K562 (cell line): ENCODE measurements around the gene CDC14A. TPM values are rescaled to one million over a fixed set of nuclear protein-coding genes. Genes with fewer than 3 reads are reported as not detected.

Experiments
- ARID1B ChIP-seq: fragments of 450-650 bp; IDR thresholded peaks from 2 replicates; pipeline ENCODE4 v1.6.1; 2016; ENCODE audit warnings: antibody characterized with exemption, mild to moderate bottlenecking, inconsistent platforms
- CCNT2 ChIP-seq: IDR thresholded peaks from 2 replicates; pipeline ENCODE4 v1.6.1; 2011; ENCODE audit warnings: borderline replicate concordance, low read depth, mild to moderate bottlenecking, moderate library complexity, mixed read lengths, low read length; ENCODE audit not compliant: insufficient read length; ENCODE audit errors: extremely low read depth
- HNRNPL ChIP-seq: fragments of 200-400 bp; formaldehyde crosslinking; IDR thresholded peaks from 2 replicates; pipeline ENCODE4 v1.6.1; 2017; ENCODE audit warnings: low read depth, mild to moderate bottlenecking, low read length
- HOXB6 ChIP-seq: fragments of 250-450 bp; sonication (Bioruptor Pico); IDR thresholded peaks from 2 replicates; pipeline ENCODE4 v1.5.1; 2022; ENCODE audit warnings: mild to moderate bottlenecking, borderline replicate concordance
- JUN ChIP-seq, 2 experiments: sonication (generic) in 1 of 2; formaldehyde crosslinking in 1 of 2; IDR thresholded peaks; 2 replicates each; pipeline versions ENCODE4 v1.6.1 to v1.8.0; 2012 to 2022; ENCODE audit warnings: borderline replicate concordance in 2 of 2, mild to moderate bottlenecking in 2 of 2, improper control_type of control experiment in 1 of 2, low read depth in 1 of 2, low read length in 1 of 2, missing genetic modification reagents in 1 of 2
- MBD2 ChIP-seq: sonication (generic); IDR thresholded peaks from 2 replicates; pipeline ENCODE4 v1.6.1; 2016; ENCODE audit warnings: low read depth, borderline replicate concordance
- MED1 ChIP-seq: sonication (generic); formaldehyde crosslinking; IDR thresholded peaks from 2 replicates; pipeline ENCODE4 v1.8.1; 2023; ENCODE audit warnings: missing genetic modification reagents, borderline replicate concordance
- SLC30A9 ChIP-seq: fragments of 250-450 bp; sonication (Bioruptor Pico); IDR thresholded peaks from 2 replicates; pipeline ENCODE4 v1.8.0; 2022; ENCODE audit warnings: mild to moderate bottlenecking, moderate library complexity
- VEZF1 ChIP-seq: fragments of 200-800 bp; sonication (Bioruptor generic); IDR thresholded peaks from 2 replicates; pipeline ENCODE4 v1.6.1; 2017; ENCODE audit warnings: missing genetic modification characterization, missing compliant biosample characterization
- ZNF121 ChIP-seq: sonication (generic); formaldehyde crosslinking; conservative IDR thresholded peaks from 2 replicates; pipeline ENCODE4 v1.8.0; 2022; ENCODE audit warnings: missing genetic modification reagents
- ZNF217 ChIP-seq: sonication (generic); formaldehyde crosslinking; IDR thresholded peaks from 2 replicates; pipeline ENCODE4 v1.8.0; 2022; ENCODE audit warnings: mild to moderate bottlenecking, missing genetic modification reagents
- ZNF764 ChIP-seq: fragments of 250-450 bp; sonication (Bioruptor Pico); IDR thresholded peaks from 2 replicates; pipeline ENCODE4 v1.4.0; 2020; ENCODE audit warnings: low read depth, mild to moderate bottlenecking, moderate library complexity
- ZSCAN29 ChIP-seq: fragments of 450-650 bp; IDR thresholded peaks from 2 replicates; pipeline ENCODE4 v1.6.1; 2017
- polyA plus RNA-seq, 8 experiments: library from polyadenylated mRNA; depleted of rRNA in 4 of 8; stranded (reverse) in 5 of 8; unstranded in 3 of 8; fragments of >200 nt; fragmentation: Nextera tagmentation in 2 of 8; fragmentation: Illumina TruSeq in 1 of 8; extraction: Ambion mirVana in 2 of 8; extraction: Trizol in 1 of 8; gene quantifications; 2 replicates each; pipeline versions ENCODE4 v1.2.1 to v1.2.3, GENCODE V29; 2011 to 2014; ENCODE audit warnings: inconsistent platforms in 1 of 8, missing spikeins in 1 of 8
- total RNA-seq, 7 experiments: library from RNA; depleted of rRNA in 6 of 7; stranded (reverse); fragments of >200 nt in 6 of 7; fragmentation: Illumina TruSeq in 2 of 7; extraction: Trizol in 2 of 7; gene quantifications; 2 replicates each; pipeline versions ENCODE4 v1.2.1 to v1.2.3, GENCODE V29; 2011 to 2021; ENCODE audit warnings: low replicate concordance in 1 of 7
- TF ChIP-seq, protein P1 (sequence below): sonication (generic); formaldehyde crosslinking; IDR thresholded peaks from 2 replicates; pipeline ENCODE4 v1.8.0; 2022; ENCODE audit warnings: missing genetic modification reagents, mild to moderate bottlenecking, moderate library complexity, borderline replicate concordance
- TF ChIP-seq, protein P2 (sequence below): fragments of 450-650 bp; formaldehyde crosslinking; IDR thresholded peaks from 2 replicates; pipeline ENCODE4 v1.4.0; 2020; ENCODE audit warnings: mild to moderate bottlenecking, moderate library complexity
- TF ChIP-seq, protein P3 (sequence below): fragments of 450-650 bp; conservative IDR thresholded peaks from 2 replicates; pipeline ENCODE4 v1.6.1; 2016; ENCODE audit warnings: missing genetic modification characterization, low read depth, mild to moderate bottlenecking, missing compliant biosample characterization, moderate library complexity
- TF ChIP-seq, protein P4 (sequence below): fragments of 250-450 bp; sonication (Bioruptor Pico); IDR thresholded peaks from 2 replicates; pipeline ENCODE4 v1.4.0; 2020; ENCODE audit warnings: mild to moderate bottlenecking, moderate library complexity, borderline replicate concordance

Gene CDC14A
- total and polyA plus RNA-seq, 9 of the 15 experiments (the other 6 are each of a cell fraction or from before 2014, with no cell fraction given): 17.0 to 74.3 (median 33.4) TPM

- peak; percentile 75 for TF ChIP-seq MBD2
- peak; percentile 41; the same call in 1 of the 2 replicates for TF ChIP-seq JUN (IDR thresholded peaks at IDR 0.05; ENCODE audit: borderline replicate concordance, low read depth, low read length)
- no peak for TF ChIP-seq JUN (CRISPR knock-in tag; IDR thresholded peaks at IDR 0.05; ENCODE audit: borderline replicate concordance)
- TF ChIP-seq, protein P1, sequence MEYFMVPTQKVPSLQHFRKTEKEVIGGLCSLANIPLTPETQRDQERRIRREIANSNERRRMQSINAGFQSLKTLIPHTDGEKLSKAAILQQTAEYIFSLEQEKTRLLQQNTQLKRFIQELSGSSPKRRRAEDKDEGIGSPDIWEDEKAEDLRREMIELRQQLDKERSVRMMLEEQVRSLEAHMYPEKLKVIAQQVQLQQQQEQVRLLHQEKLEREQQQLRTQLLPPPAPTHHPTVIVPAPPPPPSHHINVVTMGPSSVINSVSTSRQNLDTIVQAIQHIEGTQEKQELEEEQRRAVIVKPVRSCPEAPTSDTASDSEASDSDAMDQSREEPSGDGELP (CRISPR knock-in tag): peak; percentile 67; the same call in 1 of the 2 replicates
- TF ChIP-seq ZNF121 (CRISPR knock-in tag): no peak
- TF ChIP-seq ARID1B: no peak
- TF ChIP-seq HNRNPL: peak; percentile 47; the same call in 1 of the 2 replicates
- TF ChIP-seq VEZF1 (CRISPR knock-in tag): no peak
- TF ChIP-seq, protein P2, sequence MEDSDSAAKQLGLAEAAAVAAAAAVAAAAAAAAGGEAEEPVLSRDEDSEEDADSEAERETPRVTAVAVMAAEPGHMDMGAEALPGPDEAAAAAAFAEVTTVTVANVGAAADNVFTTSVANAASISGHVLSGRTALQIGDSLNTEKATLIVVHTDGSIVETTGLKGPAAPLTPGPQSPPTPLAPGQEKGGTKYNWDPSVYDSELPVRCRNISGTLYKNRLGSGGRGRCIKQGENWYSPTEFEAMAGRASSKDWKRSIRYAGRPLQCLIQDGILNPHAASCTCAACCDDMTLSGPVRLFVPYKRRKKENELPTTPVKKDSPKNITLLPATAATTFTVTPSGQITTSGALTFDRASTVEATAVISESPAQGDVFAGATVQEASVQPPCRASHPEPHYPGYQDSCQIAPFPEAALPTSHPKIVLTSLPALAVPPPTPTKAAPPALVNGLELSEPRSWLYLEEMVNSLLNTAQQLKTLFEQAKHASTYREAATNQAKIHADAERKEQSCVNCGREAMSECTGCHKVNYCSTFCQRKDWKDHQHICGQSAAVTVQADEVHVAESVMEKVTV (CRISPR knock-in tag): no peak
- TF ChIP-seq HOXB6 (CRISPR knock-in tag): no peak
- TF ChIP-seq, protein P3, sequence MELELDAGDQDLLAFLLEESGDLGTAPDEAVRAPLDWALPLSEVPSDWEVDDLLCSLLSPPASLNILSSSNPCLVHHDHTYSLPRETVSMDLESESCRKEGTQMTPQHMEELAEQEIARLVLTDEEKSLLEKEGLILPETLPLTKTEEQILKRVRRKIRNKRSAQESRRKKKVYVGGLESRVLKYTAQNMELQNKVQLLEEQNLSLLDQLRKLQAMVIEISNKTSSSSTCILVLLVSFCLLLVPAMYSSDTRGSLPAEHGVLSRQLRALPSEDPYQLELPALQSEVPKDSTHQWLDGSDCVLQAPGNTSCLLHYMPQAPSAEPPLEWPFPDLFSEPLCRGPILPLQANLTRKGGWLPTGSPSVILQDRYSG (tag): peak; percentile 66; the same call in 1 of the 2 replicates
- TF ChIP-seq ZNF764 (CRISPR knock-in tag): no peak
- TF ChIP-seq ZNF217: no peak
- TF ChIP-seq ZSCAN29: no peak
- no peak for TF ChIP-seq SLC30A9 (CRISPR knock-in tag)
- TF ChIP-seq, protein P4, sequence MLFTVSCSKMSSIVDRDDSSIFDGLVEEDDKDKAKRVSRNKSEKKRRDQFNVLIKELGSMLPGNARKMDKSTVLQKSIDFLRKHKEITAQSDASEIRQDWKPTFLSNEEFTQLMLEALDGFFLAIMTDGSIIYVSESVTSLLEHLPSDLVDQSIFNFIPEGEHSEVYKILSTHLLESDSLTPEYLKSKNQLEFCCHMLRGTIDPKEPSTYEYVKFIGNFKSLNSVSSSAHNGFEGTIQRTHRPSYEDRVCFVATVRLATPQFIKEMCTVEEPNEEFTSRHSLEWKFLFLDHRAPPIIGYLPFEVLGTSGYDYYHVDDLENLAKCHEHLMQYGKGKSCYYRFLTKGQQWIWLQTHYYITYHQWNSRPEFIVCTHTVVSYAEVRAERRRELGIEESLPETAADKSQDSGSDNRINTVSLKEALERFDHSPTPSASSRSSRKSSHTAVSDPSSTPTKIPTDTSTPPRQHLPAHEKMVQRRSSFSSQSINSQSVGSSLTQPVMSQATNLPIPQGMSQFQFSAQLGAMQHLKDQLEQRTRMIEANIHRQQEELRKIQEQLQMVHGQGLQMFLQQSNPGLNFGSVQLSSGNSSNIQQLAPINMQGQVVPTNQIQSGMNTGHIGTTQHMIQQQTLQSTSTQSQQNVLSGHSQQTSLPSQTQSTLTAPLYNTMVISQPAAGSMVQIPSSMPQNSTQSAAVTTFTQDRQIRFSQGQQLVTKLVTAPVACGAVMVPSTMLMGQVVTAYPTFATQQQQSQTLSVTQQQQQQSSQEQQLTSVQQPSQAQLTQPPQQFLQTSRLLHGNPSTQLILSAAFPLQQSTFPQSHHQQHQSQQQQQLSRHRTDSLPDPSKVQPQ: no peak
- TF ChIP-seq MED1 (CRISPR knock-in tag): no peak
- TF ChIP-seq CCNT2: no peak
Measured at GRCh38 chr1:100362821-100363466, 10.6 kb downstream of the CDC14A start (continued).
